Tongue (tissue), 2 donors: ENCODE results near the gene C2CD2L. TPM values are rescaled to one million over a fixed set of nuclear protein-coding genes. Genes with fewer than 3 reads are reported as not detected.
"Not testable (repeated sequence)": the region's sequence is repeated elsewhere in the genome, so short reads cannot be mapped to it uniquely, and the experiment has no call there.

ENCODE experiments used
- DNase-seq: peaks from one replicate; pipeline ENCODE4 v3.0.0-alpha.2; 2015
- total RNA-seq: library from RNA; depleted of rRNA; stranded (reverse); fragments of >200 nt; gene quantifications from one replicate; pipeline ENCODE4 v1.2.3, GENCODE V29; 2014

The C2CD2L gene
- total RNA-seq = 5.6 TPM

DNA sequence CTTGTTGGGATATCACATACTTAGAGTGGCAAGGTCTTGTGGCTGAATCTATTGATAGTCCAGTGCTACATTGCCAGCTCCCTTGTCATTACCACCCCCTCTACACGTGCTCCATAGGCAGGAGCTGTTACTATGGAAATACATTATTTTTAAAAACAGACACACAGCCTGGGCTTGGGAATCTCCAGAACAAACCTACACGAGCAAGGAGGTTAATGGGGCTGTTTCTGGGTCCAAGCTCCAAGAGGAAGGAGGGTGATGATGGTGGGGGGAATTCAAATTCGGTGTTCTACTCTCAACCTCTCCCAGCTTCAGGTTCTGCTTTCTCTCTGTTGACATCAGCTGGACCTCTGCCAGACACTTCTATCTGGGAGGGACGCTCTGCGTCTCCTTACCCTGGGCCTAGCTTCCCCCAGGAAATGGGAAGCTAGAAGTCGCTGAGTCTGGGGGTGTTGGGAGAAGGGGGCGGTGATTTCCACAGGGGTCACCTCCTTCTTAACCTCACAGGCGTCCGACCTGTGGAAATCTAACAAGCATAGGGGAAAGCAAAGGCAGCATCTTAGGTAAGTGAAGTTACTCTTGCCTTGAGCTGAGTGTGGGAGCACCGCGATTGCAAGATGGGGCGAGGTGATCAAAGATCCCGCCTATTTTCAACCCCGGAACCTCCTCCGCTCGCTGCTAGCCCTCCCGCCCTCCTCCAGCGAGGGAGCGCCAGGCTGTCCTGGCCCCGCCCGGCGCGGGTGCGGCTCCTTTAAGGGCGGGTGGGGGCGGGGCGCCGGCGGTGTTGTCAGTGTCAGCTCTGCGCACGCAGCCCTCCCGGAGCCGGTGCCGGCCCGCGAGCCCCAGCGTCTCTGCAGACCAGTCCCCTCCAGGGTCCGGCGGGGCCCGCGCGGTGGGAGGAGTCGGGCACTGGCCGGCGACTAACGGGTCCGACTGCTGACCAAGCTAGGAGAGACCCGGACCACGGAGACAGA, at the start of gene C2CD2L:
C2CD2L (plus strand) TSS at position 781 of the 974 bp plus-strand sequence. CDS start 398 bp downstream, outside the sequence.
- DNase-seq = peak; percentile 96

DNA sequence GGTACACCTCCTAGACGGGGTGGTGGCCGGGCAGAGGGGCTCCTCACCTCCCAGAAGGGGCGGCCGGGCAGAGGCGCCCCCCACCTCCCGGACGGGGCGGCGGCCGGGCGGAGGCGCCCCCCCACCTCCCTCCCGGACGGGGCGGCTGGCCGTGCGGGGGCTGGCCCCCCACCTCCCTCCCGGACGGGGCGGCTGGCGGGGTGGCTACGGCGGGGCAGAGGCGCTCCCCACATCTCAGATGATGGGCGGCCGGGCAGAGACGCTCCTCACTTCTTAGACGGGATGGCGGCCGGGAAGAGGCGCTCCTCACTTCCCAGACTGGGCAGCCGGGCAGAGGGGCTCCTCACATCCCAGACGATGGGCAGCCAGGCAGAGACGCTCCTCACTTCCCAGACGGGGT, 48.0 kb upstream of the C2CD2L start:
- DNase-seq = not testable (repeated sequence)

DNA sequence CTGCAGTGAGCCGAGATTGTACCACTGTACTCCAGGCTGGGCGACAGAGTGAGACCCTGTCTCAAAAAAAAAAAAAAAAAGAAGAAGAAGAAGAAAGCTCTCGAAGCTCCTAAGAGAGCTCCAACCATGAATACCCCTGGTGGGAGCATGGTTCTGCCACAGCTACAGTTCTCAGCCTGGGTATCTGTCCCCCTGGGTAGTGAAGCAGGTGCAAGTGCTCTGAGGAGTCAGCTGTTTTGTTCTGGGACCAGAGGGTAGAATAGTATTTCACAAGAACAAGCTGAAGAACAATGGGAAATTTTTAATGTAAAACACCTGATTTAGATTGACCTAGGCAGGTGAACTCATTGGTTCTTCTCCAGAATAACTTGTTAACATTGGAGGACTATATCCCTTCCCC, 45.9 kb upstream of the C2CD2L start:
- no peak for DNase-seq

DNA sequence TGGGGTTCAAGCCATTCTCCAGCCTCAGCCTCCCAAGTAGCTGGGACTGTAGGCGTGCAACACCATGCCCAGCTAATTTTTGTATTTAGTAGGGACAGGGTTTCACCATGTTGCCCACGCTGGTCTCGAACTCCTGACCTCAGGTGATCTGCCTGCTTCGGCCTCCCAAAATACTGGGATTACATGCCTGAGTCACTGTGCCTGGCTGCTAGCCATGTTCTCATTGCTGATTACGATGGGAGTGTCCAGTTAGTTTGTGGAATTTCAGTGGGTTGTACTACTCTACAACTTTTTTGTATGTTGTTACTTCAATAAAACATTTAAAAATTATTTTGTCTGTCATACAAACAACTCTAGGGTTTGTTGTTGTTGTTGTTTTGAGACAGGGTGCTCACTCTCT, 44.4 kb upstream of the C2CD2L start:
- no peak for DNase-seq

DNA sequence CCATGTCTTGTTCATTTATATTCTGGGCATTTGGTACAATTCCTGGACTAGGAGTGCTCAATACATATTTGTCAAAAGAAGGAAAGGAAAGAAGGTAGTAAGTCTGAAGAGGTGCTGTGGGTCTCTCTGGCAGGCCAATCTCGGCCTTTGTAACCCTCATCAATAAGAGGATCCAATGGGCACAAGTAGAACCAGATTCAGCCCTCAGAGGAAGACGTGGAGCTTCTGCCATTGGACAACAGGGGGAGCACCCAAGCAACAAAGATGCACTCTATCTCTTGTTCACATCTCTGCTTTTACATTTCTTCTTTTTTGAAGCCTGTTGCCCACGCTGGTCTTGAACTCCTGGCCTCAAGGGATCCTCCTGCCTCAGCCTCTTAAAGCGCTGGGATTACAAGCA, 41.8 kb upstream of the C2CD2L start:
- DNase-seq = no peak

DNA sequence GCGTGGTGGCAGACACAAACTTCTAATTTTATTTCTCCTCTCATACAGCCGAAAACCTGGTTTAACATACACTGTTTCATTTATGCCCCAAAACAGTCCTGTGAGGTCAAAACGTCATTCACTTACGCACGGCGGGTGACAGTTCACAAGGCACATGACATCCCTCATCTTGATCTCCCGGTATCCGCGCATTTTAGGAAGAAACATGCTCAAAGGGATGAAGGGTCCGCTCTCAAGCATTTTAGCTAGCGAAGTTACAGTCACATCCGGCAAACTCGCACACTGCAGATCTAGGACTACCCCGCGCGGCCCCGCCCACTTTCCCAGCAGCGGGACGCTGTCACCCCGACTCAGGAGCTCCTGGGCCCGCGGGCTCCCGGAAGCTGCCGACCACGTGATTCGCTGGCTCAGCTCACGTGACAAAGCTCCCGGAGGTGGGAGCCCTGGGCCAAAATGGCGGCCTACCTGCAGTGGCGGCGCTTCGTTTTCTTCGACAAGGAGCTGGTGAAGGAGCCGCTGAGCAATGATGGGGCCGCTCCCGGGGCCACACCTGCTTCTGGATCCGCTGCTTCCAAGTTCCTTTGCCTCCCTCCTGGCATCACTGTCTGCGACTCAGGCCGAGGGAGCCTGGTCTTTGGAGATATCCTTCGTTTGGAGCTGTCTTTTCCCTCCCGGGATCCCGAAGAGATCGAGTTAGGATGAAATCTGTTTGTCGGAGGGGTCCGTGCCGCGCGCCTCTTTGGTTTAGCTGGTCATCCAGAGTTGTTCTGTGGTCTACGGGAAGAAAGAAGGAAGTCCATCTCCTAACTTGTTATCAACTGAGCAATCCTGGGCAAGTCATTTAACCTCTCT, 39.5 kb upstream of the C2CD2L start, which contains the start of gene VPS11:
VPS11 (plus strand) TSS at position 448 of the 852 bp plus-strand sequence; CDS start at position 454, 6 bp downstream.
- peak; percentile 98 for DNase-seq

DNA sequence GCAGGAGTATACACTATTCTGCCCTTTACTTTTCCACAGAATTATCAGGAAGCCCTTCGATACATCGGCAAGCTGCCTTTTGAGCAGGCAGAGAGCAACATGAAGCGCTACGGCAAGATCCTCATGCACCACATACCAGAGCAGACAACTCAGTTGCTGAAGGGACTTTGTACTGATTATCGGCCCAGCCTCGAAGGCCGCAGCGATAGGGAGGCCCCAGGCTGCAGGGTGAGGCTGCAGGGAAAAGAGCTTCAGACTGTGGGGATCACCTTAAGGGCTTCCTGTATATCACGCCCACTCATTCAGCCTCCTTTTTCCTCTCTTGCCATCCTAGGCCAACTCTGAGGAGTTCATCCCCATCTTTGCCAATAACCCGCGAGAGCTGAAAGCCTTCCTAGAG, 29.3 kb upstream of the C2CD2L start:
- no peak for DNase-seq

DNA sequence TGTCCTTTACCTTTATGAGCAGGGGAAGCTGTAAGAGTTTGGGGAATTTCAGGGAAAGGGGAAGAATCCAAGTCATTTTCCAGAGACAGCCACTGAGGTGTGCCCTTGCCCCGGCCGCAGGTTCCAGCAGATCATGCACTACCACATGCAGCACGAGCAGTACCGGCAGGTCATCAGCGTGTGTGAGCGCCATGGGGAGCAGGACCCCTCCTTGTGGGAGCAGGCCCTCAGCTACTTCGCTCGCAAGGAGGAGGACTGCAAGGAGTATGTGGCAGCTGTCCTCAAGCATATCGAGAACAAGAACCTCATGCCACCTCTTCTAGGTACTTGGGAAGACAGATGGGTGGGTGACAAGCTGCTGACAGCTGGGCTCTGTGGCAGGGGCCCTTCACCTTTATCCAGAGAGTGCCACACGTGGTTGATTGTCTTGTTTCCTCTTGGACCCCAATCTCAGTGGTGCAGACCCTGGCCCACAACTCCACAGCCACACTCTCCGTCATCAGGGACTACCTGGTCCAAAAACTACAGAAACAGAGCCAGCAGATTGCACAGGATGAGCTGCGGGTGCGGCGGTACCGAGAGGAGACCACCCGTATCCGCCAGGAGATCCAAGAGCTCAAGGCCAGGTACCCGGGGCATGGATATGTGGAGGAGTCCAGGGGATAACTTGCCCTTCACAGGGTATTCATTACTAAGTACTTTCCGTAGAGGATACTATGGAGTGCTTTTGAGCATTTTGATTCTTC, 28.3 kb upstream of the C2CD2L start:
- DNase-seq = no peak

DNA sequence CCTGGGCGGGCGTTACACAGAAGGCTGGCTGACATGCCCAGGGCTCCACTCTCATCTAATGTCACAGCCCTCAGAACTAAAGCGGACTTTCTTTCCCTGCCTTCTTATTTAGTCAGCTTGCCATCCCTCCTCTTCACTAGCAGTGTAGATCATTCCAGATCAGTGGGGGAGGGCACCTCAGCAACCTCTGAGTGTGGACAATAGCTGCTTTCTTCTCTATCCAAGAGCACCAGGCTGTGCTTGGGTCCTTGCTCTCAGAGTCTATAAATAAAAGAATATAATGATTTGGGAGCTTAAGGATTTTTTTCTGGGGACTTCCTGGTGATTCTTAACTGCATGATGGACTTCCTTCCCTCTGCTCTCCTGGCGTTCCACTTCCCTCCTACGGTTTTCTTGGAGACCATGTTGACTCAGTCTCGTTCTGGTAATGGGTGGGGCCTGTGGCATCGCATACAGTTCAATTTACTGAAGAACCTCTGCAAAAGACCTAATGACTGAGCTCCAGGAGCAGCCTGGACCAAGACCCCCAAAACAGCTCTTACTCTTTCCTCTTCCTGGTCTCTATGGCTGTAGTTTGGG, 25.4 kb upstream of the C2CD2L start:
- DNase-seq = no peak

DNA sequence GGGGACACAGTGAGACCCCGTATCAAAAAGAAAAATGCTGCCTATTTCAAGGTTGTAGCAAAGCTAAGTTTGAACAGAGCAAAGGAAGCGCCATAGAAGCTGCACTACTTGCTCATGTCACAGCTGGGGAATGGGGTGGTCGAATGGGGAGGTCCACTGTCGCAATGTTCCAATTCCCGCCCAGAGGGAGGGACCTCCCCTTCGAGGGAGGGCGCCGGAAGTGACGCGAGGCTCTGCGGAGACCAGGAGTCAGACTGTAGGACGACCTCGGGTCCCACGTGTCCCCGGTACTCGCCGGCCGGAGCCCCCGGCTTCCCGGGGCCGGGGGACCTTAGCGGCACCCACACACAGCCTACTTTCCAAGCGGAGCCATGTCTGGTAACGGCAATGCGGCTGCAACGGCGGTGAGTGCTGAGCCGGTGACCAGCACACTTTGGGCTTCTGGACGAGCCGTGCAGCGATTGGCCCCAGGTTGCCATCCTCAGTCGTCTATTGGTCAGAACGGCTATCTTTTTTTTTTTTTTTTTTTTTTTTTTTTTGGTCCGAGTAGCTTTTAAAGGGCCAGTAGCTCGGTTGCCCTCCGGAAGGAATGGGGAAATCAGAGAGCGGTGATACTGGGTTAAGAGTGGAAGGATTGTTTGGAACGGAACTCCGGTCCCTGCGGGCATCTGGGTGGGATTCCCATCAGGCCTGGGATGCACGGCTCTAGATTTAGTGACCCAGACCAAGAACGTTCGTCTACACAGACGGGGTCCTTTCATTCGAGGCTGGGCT, 22.3 kb upstream of the C2CD2L start, which contains the start of gene HMBS:
HMBS (plus strand) TSS at position 219 of the 774 bp plus-strand sequence; CDS start at position 372, 153 bp downstream.
- peak; percentile 97 for DNase-seq

DNA sequence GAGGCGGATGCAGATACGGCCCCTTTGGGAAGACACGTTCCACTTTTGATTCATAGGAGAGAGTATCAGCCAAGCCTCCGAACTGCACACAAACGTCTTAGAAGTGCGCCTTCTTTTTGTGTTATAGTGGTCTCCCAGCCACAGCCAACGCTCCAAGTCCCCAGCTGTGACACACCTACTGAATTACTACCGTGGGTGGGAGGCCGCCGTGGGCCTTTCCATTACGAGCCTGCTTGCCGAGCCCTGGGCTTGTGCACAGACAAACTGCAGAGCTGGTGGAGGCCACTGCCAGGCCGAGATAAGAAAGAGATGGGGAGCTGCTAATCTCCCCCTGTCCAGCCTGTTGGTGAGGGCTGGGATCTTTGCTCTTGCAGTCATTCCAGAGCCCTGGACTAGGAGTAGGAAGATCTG, 21.7 kb upstream of the C2CD2L start:
- no peak for DNase-seq

DNA sequence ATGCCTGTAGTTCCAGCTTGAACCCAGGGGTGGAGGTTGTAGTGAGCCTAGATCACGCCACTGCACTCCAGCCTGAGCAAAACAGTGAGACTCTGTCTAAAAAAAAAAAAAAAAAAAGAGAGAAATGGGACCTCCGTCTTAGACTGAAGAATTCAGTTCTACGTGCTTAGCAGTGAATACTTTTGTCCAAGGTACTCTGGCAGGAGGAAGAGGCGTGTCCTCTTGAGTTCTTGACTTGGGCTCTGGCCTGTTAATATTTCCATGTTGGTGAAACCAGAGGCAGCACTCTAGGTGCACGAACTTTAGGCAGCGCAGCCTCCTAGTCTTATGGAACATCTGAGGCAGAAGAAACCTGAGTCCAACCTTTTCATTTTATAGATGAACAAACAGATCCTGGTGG, 20.0 kb upstream of the C2CD2L start:
- DNase-seq = no peak

DNA sequence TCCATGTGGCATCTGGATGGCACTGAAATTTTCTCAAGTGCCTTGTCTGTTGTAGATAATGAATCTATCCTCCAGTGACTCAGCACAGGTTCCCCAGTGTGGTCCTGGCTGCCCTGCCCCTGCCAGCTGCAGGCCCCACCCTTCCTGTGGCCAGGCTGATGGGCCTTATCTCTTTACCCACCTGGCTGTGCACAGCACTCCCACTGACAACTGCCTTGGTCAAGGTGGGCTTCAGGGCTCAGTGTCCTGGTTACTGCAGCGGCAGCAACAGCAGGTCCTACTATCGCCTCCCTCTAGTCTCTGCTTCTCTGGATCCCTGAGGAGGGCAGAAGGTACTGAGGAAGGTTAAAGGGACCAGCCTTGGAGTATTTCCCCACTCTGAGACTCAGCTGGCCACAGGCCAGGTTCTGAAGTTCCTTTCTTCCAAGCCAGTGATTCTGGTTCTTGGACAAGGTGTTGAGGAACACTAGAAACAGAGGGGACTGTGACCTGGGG, 19.4 kb upstream of the C2CD2L start:
- no peak for DNase-seq

DNA sequence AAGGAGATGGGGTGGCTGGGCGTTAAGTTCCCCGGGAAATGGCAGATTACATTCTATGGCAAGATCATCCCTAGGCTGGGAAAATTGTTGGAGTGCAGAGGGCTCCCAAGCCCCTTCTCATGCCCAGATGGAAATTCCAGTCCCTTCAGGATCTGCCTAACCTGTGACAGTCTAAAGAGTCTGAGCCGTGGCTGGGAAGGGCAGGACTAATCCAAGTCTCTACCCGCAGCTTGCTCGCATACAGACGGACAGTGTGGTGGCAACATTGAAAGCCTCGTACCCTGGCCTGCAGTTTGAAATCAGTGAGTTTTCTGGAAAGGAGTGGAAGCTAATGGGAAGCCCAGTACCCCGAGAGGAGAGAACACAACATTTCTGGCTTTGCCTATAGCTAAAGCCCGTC, 18.7 kb upstream of the C2CD2L start:
- no peak for DNase-seq

DNA sequence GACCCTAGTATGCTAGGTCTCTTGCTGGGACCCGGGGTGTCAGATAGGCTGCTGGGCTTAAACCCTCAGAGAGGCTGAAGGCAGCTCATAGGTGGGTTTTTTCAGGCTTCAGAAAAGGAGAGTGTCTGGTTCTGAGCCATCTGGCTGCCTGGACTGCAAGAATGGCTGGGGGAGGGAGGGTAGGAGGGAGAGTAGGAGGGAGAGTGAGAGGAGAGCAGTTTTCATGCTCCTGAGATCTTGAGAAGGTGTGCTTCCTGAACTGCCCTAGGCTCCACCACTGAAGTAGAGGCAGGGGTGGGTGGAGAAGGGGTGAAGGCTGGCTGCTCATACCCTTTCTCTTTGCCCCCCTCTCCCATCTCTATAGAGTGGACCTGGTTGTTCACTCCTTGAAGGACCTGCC, 17.8 kb upstream of the C2CD2L start:
- DNase-seq = no peak

DNA sequence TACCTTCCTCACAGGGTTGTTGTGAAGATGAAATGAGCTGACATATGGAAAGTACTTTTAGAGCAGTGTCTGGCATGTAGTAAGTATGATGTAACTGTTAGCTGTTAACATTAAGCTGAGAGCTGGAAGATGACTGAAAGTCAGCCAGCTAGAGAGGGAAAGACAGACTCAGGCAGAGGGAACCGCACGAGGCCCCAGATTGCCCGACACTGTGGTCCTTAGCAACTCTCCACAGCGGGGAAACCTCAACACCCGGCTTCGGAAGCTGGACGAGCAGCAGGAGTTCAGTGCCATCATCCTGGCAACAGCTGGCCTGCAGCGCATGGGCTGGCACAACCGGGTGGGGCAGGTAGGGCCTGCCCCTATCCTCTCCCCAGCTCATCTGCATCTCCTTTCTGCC, 16.0 kb upstream of the C2CD2L start:
- peak; percentile 62 for DNase-seq

DNA sequence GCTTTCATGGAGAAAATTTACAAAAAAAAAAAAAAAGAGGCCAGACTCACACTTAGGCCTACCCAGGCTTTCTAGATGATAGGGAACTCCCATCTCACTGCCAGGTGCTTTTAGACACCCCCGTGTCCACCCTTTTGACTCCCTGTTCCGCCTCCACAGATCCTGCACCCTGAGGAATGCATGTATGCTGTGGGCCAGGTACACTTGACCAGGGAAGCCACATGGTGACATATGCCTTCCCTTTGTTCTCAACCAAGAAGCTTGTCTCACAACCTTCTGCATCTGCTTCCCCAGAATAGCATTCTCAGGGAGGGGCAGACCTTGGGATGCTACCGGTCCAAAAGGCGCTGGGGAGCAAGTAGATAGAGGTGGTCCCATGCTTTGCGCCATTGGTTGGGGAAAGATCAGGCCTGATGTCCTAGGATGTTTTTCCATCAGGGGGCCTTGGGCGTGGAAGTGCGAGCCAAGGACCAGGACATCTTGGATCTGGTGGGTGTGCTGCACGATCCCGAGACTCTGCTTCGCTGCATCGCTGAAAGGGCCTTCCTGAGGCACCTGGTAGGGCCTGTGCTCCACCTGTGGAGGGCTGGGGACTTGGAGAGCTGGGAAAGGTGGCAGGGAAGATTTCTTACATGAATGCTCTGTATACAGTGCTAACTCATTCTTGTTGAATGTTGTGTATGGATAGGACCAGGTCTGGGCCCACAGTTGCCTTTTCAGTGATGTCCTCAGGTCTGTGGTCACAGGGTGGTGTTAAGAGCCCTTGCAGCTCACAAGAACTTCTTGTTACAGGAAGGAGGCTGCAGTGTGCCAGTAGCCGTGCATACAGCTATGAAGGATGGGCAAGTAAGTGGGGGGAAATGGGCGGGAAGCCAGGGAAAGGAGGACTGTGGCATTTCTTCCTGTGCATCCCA, 14.9 kb upstream of the C2CD2L start:
- DNase-seq = no peak

DNA sequence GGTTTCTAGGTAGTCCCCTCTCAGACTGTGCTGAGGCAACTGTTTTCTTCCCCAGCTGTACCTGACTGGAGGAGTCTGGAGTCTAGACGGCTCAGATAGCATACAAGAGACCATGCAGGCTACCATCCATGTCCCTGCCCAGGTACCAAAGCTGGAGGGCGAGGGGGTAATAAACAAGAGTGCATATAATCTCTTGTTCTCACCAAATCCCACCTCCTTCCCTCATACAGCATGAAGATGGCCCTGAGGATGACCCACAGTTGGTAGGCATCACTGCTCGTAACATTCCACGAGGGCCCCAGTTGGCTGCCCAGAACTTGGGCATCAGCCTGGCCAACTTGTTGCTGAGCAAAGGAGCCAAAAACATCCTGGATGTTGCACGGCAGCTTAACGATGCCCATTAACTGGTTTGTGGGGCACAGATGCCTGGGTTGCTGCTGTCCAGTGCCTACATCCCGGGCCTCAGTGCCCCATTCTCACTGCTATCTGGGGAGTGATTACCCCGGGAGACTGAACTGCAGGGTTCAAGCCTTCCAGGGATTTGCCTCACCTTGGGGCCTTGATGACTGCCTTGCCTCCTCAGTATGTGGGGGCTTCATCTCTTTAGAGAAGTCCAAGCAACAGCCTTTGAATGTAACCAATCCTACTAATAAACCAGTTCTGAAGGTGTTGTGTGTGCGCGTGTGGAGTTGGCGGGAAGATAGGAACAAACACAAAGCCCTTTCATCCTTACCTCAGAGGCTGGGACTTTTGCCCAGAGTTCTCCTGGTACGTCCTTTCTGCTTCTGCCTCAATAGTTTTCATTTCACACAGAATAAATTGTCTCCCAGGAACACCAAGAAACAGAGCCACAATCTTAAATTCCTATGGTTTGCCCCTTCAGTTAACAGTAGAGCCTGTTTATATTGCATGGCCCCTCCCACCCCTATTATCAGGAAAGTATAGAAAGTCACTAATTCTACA, 14.0 kb upstream of the C2CD2L start:
- no peak for DNase-seq
